Nephron (organoid): ENCODE measurements around the gene LNPEP.

Source experiments
- H3K27ac Mint-ChIP-seq, 3 experiments: 2 replicates each; pipeline ENCODE4 v1.8.0; 2020; ENCODE audit warnings: mixed read lengths in 3 of 3, mild to moderate bottlenecking in 2 of 3, moderate library complexity in 1 of 3
- H3K27me3 Mint-ChIP-seq: 2 replicates; pipeline ENCODE4 v1.8.0; 2021; ENCODE audit warnings: low read depth, mild to moderate bottlenecking, moderate library complexity, mixed read lengths
- H3K36me3 Mint-ChIP-seq: 2 replicates; pipeline ENCODE4 v1.8.0; 2020; ENCODE audit warnings: low read depth, mixed read lengths
- H3K4me1 Mint-ChIP-seq: 2 replicates; pipeline ENCODE4 v1.8.0; 2020; ENCODE audit warnings: mixed read lengths
- H3K4me3 Mint-ChIP-seq, 3 experiments: 2 replicates each; pipeline ENCODE4 v1.8.0; 2020; ENCODE audit warnings: mild to moderate bottlenecking in 3 of 3, mixed read lengths in 3 of 3, moderate library complexity in 2 of 3
- H3K9me3 Mint-ChIP-seq: 2 replicates; pipeline ENCODE4 v1.8.0; 2020; ENCODE audit warnings: mixed read lengths
- TF ChIP-seq, protein P1 (sequence below), 3 experiments: fragments of 200-600 bp; sonication (generic); IDR thresholded peaks; one replicate each; pipeline ENCODE4 v1.5.0; 2021; ENCODE audit warnings: antibody characterized with exemption in 3 of 3; ENCODE audit not compliant: unreplicated experiment in 3 of 3

Gene LNPEP

DNA sequence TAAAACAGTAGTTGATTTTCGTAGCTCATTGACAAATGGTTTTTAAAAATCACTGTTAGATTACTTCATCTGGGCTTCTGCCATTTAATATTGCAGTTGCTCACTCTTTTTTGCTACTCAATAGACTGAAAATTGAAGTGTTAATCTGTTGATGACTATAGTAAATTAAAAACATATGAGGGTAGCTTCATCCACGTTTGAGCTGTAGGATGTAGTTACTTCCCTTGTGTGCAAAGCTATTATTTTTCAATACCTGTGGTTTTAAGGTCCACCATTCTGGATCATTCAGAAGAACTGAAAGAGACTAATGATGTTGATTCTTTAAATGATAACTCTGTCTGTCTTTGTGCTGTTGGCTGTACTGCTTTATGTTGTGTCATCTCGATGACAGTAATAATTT, 74.7 kb downstream of the LNPEP start:
- Mint-ChIP-seq H3K36me3 (peaks cover 30% of the 10 kb centered on the region), H3K27ac (no peak overlapping the region), H3K9me3 (no peaks in the 10 kb centered on the region), H3K27me3 (no peaks in the 10 kb centered on the region), H3K4me1 (peaks cover 9% of the 10 kb centered on the region), H3K4me3 (no peak overlapping the region)
- TF ChIP-seq, protein P1, sequence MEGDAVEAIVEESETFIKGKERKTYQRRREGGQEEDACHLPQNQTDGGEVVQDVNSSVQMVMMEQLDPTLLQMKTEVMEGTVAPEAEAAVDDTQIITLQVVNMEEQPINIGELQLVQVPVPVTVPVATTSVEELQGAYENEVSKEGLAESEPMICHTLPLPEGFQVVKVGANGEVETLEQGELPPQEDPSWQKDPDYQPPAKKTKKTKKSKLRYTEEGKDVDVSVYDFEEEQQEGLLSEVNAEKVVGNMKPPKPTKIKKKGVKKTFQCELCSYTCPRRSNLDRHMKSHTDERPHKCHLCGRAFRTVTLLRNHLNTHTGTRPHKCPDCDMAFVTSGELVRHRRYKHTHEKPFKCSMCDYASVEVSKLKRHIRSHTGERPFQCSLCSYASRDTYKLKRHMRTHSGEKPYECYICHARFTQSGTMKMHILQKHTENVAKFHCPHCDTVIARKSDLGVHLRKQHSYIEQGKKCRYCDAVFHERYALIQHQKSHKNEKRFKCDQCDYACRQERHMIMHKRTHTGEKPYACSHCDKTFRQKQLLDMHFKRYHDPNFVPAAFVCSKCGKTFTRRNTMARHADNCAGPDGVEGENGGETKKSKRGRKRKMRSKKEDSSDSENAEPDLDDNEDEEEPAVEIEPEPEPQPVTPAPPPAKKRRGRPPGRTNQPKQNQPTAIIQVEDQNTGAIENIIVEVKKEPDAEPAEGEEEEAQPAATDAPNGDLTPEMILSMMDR (IDR thresholded peaks at IDR 0.05; ENCODE audit: unreplicated experiment in 3 of 3), result no peak

DNA sequence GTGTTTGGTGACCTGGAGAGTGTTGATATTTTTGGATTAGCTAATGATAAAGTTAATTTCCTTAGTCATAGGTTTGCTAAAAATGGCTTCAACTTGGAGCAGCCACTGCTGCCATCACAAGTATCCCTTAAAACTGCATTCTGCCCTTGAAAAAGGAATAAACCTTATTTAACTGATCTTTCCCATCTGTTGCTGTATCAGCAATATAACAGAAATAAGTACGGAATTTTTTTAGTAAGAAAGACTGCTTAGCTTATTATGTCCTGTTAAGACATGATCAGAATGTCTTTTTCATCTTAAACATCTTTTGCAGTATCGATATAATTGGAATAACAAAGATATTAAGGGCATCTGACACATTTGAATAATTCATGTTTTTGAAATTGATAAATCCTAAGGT, 75.7 kb downstream of the LNPEP start:
- peaks cover 35% of the 10 kb centered on the region for H3K36me3 Mint-ChIP-seq
- TF ChIP-seq, protein P1 (IDR thresholded peaks at IDR 0.05; ENCODE audit: unreplicated experiment in 3 of 3), result no peak
- no peaks in the 10 kb centered on the region for H3K27me3 Mint-ChIP-seq
- no peak overlapping the region for H3K27ac Mint-ChIP-seq
- peaks cover 9% of the 10 kb centered on the region for H3K4me1 Mint-ChIP-seq
- no peaks in the 10 kb centered on the region for H3K9me3 Mint-ChIP-seq
- no peak overlapping the region for H3K4me3 Mint-ChIP-seq

DNA sequence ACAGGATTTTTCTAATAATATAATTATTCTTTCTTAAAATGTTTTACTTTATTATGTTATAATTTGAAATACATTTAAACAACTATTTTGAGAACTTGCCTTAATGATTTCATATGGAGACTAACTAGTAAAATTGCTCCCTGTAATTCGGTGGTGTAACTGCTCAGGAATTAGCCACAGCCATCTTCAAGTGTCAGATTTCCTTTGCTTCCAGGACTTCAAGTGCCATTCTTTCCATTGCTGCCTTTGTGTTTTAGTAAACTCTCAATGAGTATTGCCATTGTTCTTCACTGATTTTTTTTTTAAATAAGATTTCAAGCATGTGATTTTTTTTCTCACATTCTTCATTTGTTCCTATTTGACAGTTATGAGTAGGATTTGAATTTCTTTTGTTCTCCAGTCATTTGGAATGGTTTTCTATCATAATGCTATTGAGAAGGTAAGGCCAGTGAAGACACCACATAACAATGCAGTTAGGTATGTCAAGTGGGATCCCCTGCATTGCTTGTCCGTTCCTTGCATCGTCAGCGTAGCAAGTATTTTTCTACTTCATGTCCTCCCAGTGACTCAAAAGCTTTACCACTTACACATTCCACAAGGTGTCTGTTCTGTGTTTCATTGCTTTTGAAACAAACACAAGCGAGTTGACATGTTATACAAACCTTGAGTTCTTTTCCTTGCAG, 83.7 kb downstream of the LNPEP start:
- Mint-ChIP-seq H3K27me3 (no peaks in the 10 kb centered on the region), H3K4me3 (no peak overlapping the region), H3K36me3 (peaks cover 59% of the 10 kb centered on the region), H3K27ac (no peak overlapping the region), H3K9me3 (no peaks in the 10 kb centered on the region), H3K4me1 (peaks cover 4% of the 10 kb centered on the region)
- TF ChIP-seq, protein P1 (IDR thresholded peaks at IDR 0.05; ENCODE audit: unreplicated experiment in 3 of 3), result no peak

DNA sequence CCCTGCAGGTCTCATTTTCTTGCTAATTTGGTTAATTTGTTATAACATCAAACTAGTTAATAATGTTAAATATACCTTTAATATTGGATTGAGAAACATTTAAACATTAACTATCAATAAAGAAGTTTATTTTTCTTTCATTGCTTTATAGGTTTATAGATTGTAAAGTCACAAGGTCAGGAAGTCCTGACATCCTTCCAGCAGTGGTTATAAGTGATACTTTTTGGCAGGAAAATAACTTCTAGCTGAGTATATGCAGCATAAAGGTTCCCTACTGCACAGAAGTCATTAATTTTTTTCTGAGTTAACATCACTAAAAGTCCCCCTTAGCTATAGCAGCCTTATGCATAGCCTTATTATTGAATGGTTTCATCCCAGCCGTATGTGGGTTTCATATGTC, 85.5 kb downstream of the LNPEP start:
- Mint-ChIP-seq H3K27me3 (no peaks in the 10 kb centered on the region), H3K4me1 (peaks cover 4% of the 10 kb centered on the region), H3K9me3 (no peaks in the 10 kb centered on the region), H3K27ac (no peak overlapping the region), H3K4me3 (no peak overlapping the region), H3K36me3 (peaks cover 54% of the 10 kb centered on the region)
- TF ChIP-seq, protein P1 (IDR thresholded peaks at IDR 0.05; ENCODE audit: unreplicated experiment in 3 of 3), result no peak

DNA sequence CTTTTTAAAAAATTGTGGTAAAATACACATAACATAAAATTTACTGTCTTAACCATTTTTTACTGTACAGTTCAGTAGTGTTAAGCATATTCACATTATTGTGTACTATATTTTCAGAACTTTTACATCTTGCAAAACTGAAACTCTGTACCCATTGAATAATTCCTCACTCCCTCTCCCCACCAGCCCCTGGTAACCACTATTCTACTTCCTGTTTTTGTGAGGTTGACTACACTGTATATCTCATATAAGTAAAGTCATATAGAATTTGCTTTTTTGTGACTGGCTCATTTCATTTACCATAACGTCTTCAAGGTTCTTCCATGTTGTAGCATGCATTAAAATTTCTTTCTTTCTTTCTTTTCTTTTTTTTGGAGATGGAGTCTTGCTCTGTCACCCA, 87.0 kb downstream of the LNPEP start:
- H3K9me3 Mint-ChIP-seq, result no peaks in the 10 kb centered on the region
- H3K36me3 Mint-ChIP-seq, result peaks cover 56% of the 10 kb centered on the region
- peaks cover 4% of the 10 kb centered on the region for H3K4me1 Mint-ChIP-seq
- TF ChIP-seq, protein P1 (IDR thresholded peaks at IDR 0.05; ENCODE audit: unreplicated experiment in 3 of 3), result no peak
- no peak overlapping the region for H3K27ac Mint-ChIP-seq
- no peak overlapping the region for H3K4me3 Mint-ChIP-seq
- H3K27me3 Mint-ChIP-seq, result no peaks in the 10 kb centered on the region

DNA sequence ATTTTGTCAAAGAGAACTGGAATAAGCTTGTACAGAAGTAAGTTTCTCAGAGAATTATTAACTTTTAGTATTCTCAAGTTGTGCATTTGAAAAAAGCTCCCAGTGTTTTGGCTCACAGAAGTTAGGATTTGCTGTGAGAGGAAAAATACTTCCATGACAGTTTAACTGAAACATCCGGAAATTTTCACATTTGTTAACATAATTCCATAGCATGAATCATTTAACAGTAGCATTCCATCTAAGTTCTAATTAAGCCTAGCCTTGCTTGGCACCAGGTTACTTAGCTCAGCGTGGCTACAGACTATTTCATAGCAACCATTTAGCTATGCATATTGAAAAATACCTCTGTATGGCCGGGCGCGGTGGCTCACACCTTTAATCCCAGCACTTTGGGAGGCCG, 90.8 kb downstream of the LNPEP start:
- Mint-ChIP-seq H3K4me3 (no peak overlapping the region), H3K27ac (peak overlapping the region in 1 of 3 experiments; percentile 38), H3K4me1 (no peaks in the 10 kb centered on the region), H3K36me3 (peaks cover 68% of the 10 kb centered on the region), H3K9me3 (no peaks in the 10 kb centered on the region), H3K27me3 (no peaks in the 10 kb centered on the region)
- TF ChIP-seq, protein P1 (IDR thresholded peaks at IDR 0.05; ENCODE audit: unreplicated experiment in 3 of 3), result no peak
